Pancreas (tissue), 10 donors: ENCODE data around the gene CLEC4C. TPM values are rescaled to one million over a fixed set of nuclear protein-coding genes. Genes with fewer than 3 reads are reported as not detected.
"Not testable (repeated sequence)": the region's sequence is repeated elsewhere in the genome, so short reads cannot be mapped to it uniquely, and the experiment has no call there.

Experiments used
- ATAC-seq, 4 donors: fragments of 200-7000 bp; cut with Tn5 transposase; one replicate each; pipeline versions ENCODE4 v1.8.0 to v1.9.1; 2020; ENCODE audit warnings: mild to moderate bottlenecking in 4 of 4, moderate library complexity in 4 of 4
- DNase-seq, 6 donors: peaks; one replicate each; pipeline ENCODE4 v3.0.0-alpha.2; 2020
- FAIRE-seq: peaks from 2 replicates; lab custom pipeline; 2012; peaks lifted over from hg19 to GRCh38; lab: Jason Lieb, UNC
- H3K27ac ChIP-seq, 4 donors: fragments of 200-600 bp; sonication (generic); 1 replicate in 3 of 4; 2 replicates in 1 of 4; pipeline versions ENCODE4 v1.5.0 to v1.8.0; 2020
- H3K27me3 ChIP-seq, 4 donors: fragments of 200-600 bp; one replicate each; pipeline ENCODE4 v1.8.0; 2021
- H3K36me3 ChIP-seq, 3 donors: fragments of 200-600 bp; sonication (generic) in 1 of 3; one replicate each; pipeline versions ENCODE4 v1.5.0 to v1.8.0; 2020 to 2021
- H3K4me1 ChIP-seq, 3 donors: fragments of 200-600 bp; one replicate each; pipeline ENCODE4 v1.8.0; 2021
- H3K4me3 ChIP-seq, 4 donors: fragments of 200-600 bp; sonication (generic) in 2 of 4; one replicate each; pipeline versions ENCODE4 v1.5.0 to v1.8.0; 2020 to 2021
- H3K9me3 ChIP-seq, 4 donors: fragments of 200-600 bp; one replicate each; pipeline ENCODE4 v1.8.0; 2021
- WGBS, 2 donors: extraction: QIAGEN DNeasy Blood & Tissue Kit; methylation state at CpG; one replicate each; pipeline ENCODE4 v1.1.7; 2013; 5-methylcytosine and 5-hydroxymethylcytosine counted together
- intact Hi-C, 3 donors: fragments of 100-400 bp; cut with DNase I; formaldehyde crosslinking; loops; one replicate each; pipeline versions ENCODE4 v1.11.1 to v1.14.2; 2022
- polyA plus RNA-seq, 2 donors: library from polyadenylated mRNA; stranded (reverse); fragments of 200-250 nt; gene quantifications; one replicate each; pipeline ENCODE4 v1.2.3, GENCODE V29; 2013
- total RNA-seq, 6 donors: library from RNA; stranded (reverse); fragmentation: NEBNext Ultra II Directional in 4 of 6; extraction: Animal tissue kit (Norgen Biotek cat#: 25700) in 4 of 6; gene quantifications; one replicate each; pipeline versions ENCODE4 v1.2.1 to v1.2.4, GENCODE V29; 2021 to 2023
- TF ChIP-seq, protein P1 (sequence below), 4 donors: fragments of 200-600 bp; sonication (generic) in 3 of 4; IDR thresholded peaks; one replicate each; pipeline versions ENCODE4 v1.5.0 to v1.8.0; 2021; ENCODE audit warnings: antibody characterized with exemption in 4 of 4
- donor health status: healthy with polysubstance abuse.
- donor health status: DM: no; HTN: no; CAD: no; lungs with moderate emphysema.
- donor health status: DM: no; HTN: no; CAD: no.
- donor health status: control.
- donor health status: control.
- donor health status: Bipolar disorder and iron deficiency.
- donor health status: DM: yes; HTN: yes; CAD: no.
- donor health status: DM: no; HTN: no; CAD: no.
- donor health status: DM: no; HTN: no; CAD: no.
- donor health status: DM: yes; HTN: yes; CAD: no.

CLEC4C gene
- total and polyA plus RNA-seq, 8 donors = not detected

DNA sequence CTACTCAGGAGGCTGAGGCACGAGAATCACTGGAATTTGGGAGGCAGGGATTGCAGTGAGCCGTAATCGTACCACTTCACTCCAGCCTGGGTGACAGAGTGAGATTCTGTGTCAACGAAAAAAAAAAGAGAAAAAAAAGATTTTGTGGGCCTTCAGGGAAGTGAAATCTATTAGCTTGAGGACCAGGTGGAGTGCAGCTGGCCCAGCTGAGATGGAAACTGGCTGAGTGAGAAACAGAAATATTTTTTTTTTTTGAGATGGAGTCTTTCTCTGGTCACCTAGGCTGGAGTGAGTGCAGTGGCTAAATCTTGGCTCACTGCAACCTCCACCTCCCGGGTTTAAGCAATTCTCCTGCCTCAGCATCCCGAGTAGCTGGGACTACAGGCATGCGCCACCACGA is 2.3 kb upstream of the CLEC4C start:
- Histone ChIP-seq H3K27ac (no peak overlapping the region), H3K27me3 (no peaks in the 10 kb centered on the region), H3K4me1 (no peaks in the 10 kb centered on the region), H3K9me3 (no peaks in the 10 kb centered on the region), H3K36me3 (no peaks in the 10 kb centered on the region), H3K4me3 (no peak overlapping the region)
- ATAC-seq = no peak
- no peak for DNase-seq
- TF ChIP-seq, protein P1, sequence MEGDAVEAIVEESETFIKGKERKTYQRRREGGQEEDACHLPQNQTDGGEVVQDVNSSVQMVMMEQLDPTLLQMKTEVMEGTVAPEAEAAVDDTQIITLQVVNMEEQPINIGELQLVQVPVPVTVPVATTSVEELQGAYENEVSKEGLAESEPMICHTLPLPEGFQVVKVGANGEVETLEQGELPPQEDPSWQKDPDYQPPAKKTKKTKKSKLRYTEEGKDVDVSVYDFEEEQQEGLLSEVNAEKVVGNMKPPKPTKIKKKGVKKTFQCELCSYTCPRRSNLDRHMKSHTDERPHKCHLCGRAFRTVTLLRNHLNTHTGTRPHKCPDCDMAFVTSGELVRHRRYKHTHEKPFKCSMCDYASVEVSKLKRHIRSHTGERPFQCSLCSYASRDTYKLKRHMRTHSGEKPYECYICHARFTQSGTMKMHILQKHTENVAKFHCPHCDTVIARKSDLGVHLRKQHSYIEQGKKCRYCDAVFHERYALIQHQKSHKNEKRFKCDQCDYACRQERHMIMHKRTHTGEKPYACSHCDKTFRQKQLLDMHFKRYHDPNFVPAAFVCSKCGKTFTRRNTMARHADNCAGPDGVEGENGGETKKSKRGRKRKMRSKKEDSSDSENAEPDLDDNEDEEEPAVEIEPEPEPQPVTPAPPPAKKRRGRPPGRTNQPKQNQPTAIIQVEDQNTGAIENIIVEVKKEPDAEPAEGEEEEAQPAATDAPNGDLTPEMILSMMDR (IDR thresholded peaks at IDR 0.05) = no peak
- intact Hi-C loops = no loop called here
- WGBS, 2 donors = 80 to 87% methylated on average over 8 of the region's 8 CpGs
- no peak for FAIRE-seq

DNA sequence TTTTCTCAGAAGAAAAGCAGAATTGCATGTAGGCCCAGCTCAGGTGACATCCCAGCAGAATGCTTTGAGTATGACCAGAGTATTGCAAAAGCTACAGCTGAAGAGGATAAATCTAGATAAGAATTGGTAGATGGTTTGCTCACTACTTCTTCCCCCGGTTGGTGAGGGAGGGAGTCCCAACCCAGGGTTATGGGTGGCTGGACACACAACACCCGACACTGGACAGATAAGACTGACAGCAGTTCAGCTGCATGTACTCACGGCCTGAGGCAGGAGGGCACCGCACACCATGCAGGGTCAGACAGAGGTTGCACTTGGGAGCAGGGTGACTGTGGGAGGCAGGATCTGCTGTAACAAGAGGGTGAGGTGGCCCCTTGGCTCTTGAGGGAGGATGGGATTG is 1.7 kb upstream of the CLEC4C start:
- no peak for ATAC-seq
- H3K4me1 ChIP-seq = no peaks in the 10 kb centered on the region

DNA sequence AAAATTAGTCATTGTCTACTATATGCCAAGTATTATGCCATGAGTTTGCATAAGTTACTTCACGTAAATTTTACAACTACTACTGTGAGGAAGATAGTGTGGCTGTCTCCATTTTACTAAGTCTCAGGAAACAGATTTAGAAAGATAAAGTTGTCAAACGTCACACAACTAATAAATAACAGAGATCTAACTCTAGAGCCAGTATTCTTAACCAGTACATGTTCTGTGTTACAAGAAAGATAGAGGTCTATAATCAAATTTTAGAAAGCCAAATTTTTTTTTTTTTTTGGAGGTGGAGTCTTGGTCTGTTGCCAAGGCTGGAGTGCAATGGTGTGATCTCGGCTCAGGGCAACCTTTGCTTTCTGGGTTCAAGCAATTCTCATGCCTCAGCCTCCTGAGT is 14.2 kb downstream of the CLEC4C start:
- ATAC-seq = no peak
- WGBS, 2 donors = 55 to 59% methylated on average over 3 of the region's 3 CpGs

More for the DNA sequence above, 1.7 kb upstream of the CLEC4C start:
- intact Hi-C loops = no loop called here
- no peaks in the 10 kb centered on the region for H3K36me3 ChIP-seq
- H3K27me3 ChIP-seq = no peaks in the 10 kb centered on the region
- H3K9me3 ChIP-seq = no peaks in the 10 kb centered on the region
- H3K4me3 ChIP-seq = no peak overlapping the region
- H3K27ac ChIP-seq = no peak overlapping the region
- no peak for DNase-seq
- TF ChIP-seq, protein P1 (IDR thresholded peaks at IDR 0.05) = no peak
- no peak for FAIRE-seq
- WGBS, 2 donors = 36 to 48% methylated on average over 4 of the region's 4 CpGs

DNA sequence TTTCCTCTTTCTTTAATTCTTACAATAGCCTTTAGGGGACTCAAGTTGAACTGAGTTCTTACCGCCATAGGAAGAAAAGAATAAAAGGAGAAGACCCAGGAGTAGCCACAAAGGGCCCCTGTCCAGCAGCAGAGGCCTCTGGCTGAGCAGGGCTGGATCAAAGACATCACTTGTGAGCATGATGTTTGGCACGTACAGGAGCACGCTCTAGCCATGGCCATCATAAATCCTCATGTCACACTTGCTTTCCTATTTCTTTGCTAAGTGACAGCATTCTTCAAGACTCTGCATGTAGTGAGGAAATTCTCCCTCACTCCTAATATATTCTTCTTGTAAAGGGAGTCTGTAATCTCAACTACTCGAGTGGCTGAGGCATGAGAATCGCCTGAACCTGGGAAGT is 15.7 kb downstream of the CLEC4C start:
- FAIRE-seq = no peak

More for the DNA sequence above, 14.2 kb downstream of the CLEC4C start:
- Histone ChIP-seq H3K4me3 (no peak overlapping the region), H3K27me3 (no peaks in the 10 kb centered on the region), H3K36me3 (no peaks in the 10 kb centered on the region), H3K9me3 (no peaks in the 10 kb centered on the region), H3K4me1 (no peaks in the 10 kb centered on the region), H3K27ac (no peak overlapping the region)
- TF ChIP-seq, protein P1 (IDR thresholded peaks at IDR 0.05) = no peak
- intact Hi-C loops = no loop called here
- DNase-seq (peak in 1 of 6 donors; percentile 7), FAIRE-seq (no peak)

DNA sequence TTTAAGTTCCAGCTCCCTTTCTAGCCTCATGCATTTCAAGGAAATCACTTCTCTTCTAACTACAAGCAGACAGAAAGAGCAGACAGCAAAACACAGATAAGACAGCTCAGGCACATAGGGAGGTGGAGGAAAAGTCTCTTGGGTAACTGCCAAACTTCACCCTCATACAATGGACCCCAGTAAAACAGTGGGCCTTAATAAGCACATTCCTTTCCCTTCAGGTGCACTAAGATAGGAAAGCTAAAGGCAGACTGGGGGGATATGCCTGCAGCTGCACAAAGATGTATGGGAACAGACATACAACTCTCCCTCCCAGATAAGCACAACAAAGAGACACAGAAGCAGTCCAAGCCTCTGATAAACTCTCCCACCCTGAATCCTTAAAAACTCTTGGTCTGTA is 16.2 kb downstream of the CLEC4C start:
- FAIRE-seq, H3K36me3 ChIP-seq, DNase-seq, H3K4me3 ChIP-seq, intact Hi-C loops, H3K9me3 ChIP-seq, H3K4me1 ChIP-seq, H3K27ac ChIP-seq, H3K27me3 ChIP-seq, ATAC-seq: not testable (repeated sequence)

More for the DNA sequence above, 15.7 kb downstream of the CLEC4C start:
- 60 to 64% methylated on average over 5 of the region's 5 CpGs for WGBS, 2 donors
- no peak overlapping the region for H3K27ac ChIP-seq
- no peaks in the 10 kb centered on the region for H3K36me3 ChIP-seq
- H3K4me1 ChIP-seq = no peaks in the 10 kb centered on the region
- no peaks in the 10 kb centered on the region for H3K27me3 ChIP-seq
- DNase-seq (peak in 1 of 6 donors; percentile 8), ATAC-seq (no peak)
- intact Hi-C loops = no loop called here
- no peaks in the 10 kb centered on the region for H3K9me3 ChIP-seq
- H3K4me3 ChIP-seq = no peak overlapping the region
- TF ChIP-seq, protein P1 (IDR thresholded peaks at IDR 0.05) = no peak
